ENCODE results near the gene KCNK16. TPM values are rescaled to one million over a fixed set of nuclear protein-coding genes. Genes with fewer than 3 reads are reported as not detected.
"Not testable (repeated sequence)": the region's sequence is repeated elsewhere in the genome, so short reads cannot be mapped to it uniquely, and the experiment has no call there.

KCNK16 gene
- polyA plus RNA-seq, 4 donors: not detected

- DNase-seq (ENCODE audit: low read depth in 4 of 4, low spot score in 3 of 4): no peak
Observed at GRCh38 chr6:39312912-39313525, 9.5 kb downstream of the KCNK16 start.

DNA sequence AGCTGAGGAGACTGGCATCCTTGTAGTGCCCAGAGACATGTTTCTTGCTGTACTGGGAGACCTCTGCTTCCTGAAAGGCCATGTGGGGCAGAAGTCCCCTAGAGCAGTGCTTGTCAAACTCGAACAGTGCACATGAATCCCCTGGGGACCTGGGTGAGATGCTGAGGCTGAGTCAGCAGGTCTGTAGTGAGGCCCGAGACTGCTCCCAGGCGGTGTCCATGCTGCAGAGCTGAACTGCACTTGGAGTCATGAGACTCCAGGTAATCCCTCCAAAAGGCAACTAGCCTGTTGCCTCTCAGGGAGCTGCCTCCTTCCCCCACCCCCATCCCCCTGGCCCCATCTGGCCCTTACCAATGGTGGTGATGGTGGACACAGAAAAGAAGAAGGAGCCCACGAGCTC, 12.0 kb downstream of the KCNK16 start:
- DNase-seq (ENCODE audit: low read depth in 4 of 4, low spot score in 3 of 4): no peak

GRCh38 chr6:39309942-39310531, 12.5 kb downstream of the KCNK16 start:
- DNase-seq (ENCODE audit: low read depth in 4 of 4, low spot score in 3 of 4): peak; percentile 41 to 55 (median 48)

- DNase-seq (ENCODE audit: low read depth in 4 of 4, low spot score in 3 of 4): no peak
Observed at GRCh38 chr6:39307462-39307861, 15.0 kb downstream of the KCNK16 start.

DNA sequence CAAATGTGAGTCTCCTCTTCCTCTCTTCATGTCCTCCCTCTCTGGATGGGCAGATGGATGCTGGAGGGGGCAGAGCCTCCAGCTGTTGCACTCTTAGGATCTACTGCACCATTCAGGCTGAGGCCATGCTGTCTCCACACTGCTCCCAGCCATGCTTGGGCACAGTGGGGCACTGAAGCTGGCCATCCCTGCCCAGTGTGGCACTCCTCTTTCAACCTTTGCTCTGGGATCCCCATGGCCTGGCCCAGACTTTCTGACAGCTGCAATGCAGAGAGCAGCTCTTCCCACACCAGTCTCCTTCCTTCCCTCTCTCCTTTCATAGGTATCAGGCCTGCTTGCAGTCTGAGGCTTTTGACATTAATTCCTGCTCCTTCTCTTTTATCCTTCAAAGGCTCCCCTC, 17.6 kb downstream of the KCNK16 start:
- DNase-seq (ENCODE audit: low read depth in 4 of 4, low spot score in 3 of 4): no peak

- no peak for DNase-seq (ENCODE audit: low read depth in 4 of 4, low spot score in 3 of 4)
Observed at GRCh38 chr6:39303425-39304153, 18.9 kb downstream of the KCNK16 start.

DNA sequence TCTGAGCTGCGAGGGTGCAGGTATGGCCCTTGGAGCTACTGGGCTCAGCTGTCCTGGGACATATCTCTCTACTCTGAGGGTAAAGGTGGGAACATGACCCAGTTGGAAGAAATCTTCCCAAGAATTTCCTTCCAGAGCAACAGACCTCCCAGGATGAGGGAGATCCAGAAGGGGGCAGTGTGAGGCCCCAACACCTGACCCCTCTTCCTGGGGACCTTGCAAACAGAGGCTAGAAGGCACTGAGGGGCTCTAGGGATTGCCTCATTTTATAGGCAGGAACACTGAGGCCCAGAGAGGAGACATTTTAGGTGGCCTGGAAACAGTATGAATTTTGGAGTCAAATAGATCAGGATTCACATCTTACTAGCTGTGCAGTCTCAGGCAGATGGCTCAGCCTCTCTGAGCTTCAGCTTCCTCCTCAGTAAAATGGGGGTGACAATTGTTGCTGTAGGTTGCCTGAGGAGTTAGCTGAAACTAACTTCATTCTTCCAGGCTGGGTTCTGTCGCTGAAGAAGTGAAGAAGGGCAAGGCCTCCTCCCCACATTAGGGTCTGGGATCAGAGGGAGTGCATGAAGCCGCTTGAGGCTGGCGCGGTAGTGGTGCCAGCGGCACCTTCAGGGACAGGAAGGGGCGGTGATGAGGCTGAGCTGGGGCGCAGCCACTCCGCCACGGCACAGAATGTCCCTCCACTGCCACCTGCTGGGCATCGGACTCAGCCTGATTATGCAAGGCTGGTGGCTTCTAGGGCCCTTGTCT, 19.7 kb downstream of the KCNK16 start:
- DNase-seq (ENCODE audit: low read depth in 4 of 4, low spot score in 3 of 4): peak; percentile 46 to 63 (median 52)

DNA sequence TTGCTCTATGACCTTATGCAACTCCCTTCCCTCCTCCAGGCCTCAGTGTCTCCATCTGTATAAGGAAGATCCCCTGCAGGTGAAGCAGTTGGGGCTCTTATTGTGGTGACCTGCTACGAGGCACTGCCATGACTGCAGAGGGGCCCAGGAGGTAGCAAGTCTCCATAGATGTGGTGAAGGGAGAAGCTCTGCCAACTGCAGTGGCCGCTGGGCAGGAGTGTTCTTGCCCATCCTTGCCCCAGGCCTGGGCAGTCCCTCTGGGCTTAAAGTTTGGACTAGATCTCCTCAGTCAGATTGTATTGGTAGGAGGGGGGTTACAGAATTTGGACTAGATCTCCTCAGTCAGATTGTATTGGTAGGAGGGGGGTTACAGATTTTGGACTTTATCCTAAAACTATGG, 20.5 kb downstream of the KCNK16 start:
- DNase-seq (ENCODE audit: low read depth in 4 of 4, low spot score in 3 of 4): no peak

DNA sequence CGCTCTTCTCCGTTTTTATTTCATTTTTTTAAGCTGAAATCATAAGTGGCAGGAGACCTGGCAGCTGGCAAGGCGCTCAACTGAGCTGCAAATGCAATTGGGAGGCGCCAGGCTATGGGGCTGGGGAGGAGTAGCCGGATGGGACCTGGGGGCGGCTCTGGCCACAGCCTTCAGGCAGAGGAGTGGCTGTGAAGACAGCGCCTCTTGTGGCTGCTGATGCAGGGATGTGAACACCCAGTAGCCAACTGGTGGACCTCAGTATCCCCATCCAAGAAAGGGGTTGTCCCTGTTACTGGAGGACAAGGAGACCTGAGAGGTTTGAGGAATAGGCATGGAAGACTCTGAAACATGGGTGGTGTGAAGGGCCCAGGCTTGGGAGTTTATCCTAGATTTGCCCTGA, 20.9 kb downstream of the KCNK16 start:
- DNase-seq (ENCODE audit: low read depth in 4 of 4, low spot score in 3 of 4): no peak

- no peak for DNase-seq (ENCODE audit: low read depth in 4 of 4, low spot score in 3 of 4)
Observed at GRCh38 chr6:39300739-39301138, 21.8 kb downstream of the KCNK16 start.

GRCh38 chr6:39298061-39298460, 24.4 kb downstream of the KCNK16 start:
- no peak for DNase-seq (ENCODE audit: low read depth in 4 of 4, low spot score in 3 of 4)

- no peak for DNase-seq (ENCODE audit: low read depth in 4 of 4, low spot score in 3 of 4)
Observed at GRCh38 chr6:39296745-39297640, 25.5 kb downstream of the KCNK16 start.

DNA sequence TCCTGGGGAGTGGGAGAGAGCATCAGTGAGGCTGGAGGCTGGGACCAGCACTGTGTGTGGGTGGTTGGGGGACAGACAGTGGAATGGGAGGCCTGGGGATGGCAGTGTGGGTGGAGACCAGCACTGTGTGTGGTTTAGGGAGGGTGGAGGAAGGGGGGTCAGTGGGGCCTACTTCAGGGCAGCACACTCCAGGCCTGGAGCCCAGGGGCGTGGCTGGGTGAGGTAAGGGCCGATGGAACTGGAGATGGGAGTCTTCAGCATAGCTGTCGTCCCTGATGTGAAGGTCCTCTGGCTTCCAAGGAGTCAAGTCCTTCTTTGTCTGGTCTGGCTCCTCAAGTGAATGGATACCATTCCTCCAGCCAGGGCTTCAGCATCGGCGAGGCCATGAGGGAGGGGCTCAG, 26.9 kb downstream of the KCNK16 start:
- no peak for DNase-seq (ENCODE audit: low read depth in 4 of 4, low spot score in 3 of 4)

DNA sequence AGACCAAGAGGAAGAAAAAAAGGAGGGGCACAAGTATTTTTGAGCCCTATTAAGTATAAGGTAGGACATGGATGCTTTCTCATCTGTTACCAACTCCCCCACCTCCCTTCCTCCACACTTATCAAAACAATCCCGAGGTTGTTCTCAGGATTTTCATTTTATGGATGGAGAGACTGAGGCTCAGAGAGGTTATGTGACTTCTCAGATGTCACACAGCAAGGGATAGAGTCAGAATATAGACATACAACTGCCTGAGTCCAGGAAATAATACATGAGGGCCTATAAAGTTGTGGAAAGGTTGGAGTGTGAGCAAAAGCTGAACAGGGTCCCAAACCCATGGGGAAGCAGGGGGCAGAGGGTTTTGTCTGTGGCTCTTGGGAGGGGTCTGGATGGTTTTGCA, 27.6 kb downstream of the KCNK16 start:
- no peak for DNase-seq (ENCODE audit: low read depth in 4 of 4, low spot score in 3 of 4)

DNA sequence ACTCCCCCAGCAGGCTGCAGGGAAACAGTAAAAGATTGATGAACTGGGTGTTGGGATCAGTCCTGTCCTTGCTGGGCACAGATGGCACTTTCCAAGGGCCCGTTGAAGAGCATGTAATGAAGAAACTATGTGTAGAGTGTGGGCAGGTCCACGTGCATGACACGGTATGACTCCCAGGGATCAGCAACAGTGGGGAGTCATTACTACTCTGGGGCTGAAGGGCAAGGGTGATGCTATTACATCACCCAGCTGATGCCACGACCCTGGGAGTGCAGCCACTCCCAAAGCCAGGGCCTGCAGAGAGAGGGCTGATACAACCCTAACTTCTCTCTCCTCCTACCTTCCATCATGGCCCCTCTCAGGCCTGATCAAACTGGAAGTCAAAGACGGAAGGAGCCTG, 28.4 kb downstream of the KCNK16 start:
- no peak for DNase-seq (ENCODE audit: low read depth in 4 of 4, low spot score in 3 of 4)

- no peak for DNase-seq (ENCODE audit: low read depth in 4 of 4, low spot score in 3 of 4)
Observed at GRCh38 chr6:39292637-39293036, 29.9 kb downstream of the KCNK16 start.

DNA sequence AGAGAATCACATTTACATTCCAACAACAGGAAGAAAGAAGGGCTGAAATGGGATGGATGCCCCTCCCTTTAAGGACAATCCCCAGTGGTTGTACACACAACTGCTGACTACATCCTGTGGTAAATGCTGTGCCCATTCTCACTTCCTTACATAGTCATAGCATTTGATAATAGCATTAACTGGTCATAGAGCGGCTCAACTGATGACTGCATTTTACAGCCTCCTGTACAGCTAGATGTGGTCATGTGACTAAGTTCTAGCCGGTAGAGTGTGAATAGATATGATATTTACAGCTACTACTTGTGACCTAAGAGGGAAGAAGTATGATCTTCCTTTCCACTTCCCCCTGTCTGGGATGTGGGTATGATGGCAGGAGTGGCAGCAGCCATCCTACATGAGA, 33.0 kb downstream of the KCNK16 start:
- DNase-seq (ENCODE audit: low read depth in 4 of 4, low spot score in 3 of 4): no peak

- DNase-seq (ENCODE audit: low read depth in 4 of 4, low spot score in 3 of 4): no peak
Observed at GRCh38 chr6:39287601-39288000, 34.9 kb downstream of the KCNK16 start.

DNA sequence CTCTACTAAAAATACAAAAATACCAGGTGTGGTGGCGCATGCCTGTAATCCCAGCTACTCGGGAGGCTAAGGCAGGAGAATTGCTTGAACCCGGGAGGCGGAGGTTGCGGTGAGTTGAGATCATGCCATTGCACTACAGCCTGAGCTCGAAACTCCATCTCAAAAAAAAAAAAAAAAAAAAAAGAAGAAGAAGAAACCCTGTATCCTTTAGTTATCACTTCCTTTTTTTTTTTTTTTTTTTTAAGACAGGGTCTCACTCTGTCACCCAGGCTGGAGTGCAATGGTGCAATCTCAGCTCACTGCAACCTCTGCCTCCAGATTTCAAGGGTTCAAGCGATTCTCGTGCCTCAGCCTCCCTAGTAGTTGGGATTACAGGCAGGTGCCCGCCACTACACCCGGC, 35.9 kb downstream of the KCNK16 start:
- not testable (repeated sequence) for DNase-seq (ENCODE audit: low read depth in 4 of 4, low spot score in 3 of 4)

- no peak for DNase-seq (ENCODE audit: low read depth in 4 of 4, low spot score in 3 of 4)
Observed at GRCh38 chr6:39282774-39283173, 39.7 kb downstream of the KCNK16 start.
